ENCODE measurements around the gene POU3F2. TPM values are rescaled to one million over a fixed set of nuclear protein-coding genes. Genes with fewer than 3 reads are reported as not detected.

Gene POU3F2
- total RNA-seq, 2 experiments from 2014 or later, result not detected

DNA sequence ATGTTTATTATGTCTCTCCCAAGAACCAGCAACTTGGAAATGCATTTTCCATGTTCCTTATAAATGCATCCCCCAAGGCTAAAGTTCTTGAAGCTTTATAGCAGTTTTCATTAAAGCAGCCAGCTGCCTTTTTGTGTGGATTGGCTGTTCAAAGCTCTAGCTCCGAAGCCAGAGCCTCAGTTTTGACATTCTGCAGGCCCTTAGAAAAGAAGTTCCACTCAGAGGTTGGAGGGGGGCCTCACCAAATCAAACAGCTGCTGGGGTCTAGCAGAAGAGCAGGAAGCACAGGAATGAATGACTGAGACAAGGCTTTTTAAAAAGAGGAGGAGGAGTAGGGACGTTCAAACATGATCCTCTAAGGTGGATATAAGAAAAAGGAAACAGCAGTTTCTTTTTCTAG, 4.2 kb upstream of the POU3F2 start:
- no peak overlapping the region for H3K4me3 Mint-ChIP-seq
- intact Hi-C loops (cut with micrococcal nuclease), result loop anchor here (5.0 kb wide), 1 partner anchor 782 kb away; no protein-coding TSS in a partner anchor
- no peak for TF ChIP-seq CTCF (IDR thresholded peaks at IDR 0.05)
- peaks cover 43% of the 10 kb centered on the region for H3K4me1 Mint-ChIP-seq (ENCODE audit: low read depth)
- H3K9me3 Mint-ChIP-seq, result no peaks in the 10 kb centered on the region
- peaks cover 3% of the 10 kb centered on the region for H3K36me3 Mint-ChIP-seq (ENCODE audit: low read depth)
- ATAC-seq, result no peak
- peaks cover 82% of the 10 kb centered on the region for H3K27me3 Mint-ChIP-seq
- CTCF ChIA-PET, result interaction anchor here (1.6 kb wide), 1 partner anchor 15 kb away, joined by 6 read pairs; no protein-coding TSS in a partner anchor
- no peak for DNase-seq
- POLR2A ChIA-PET, result interaction anchor here (1.4 kb wide), 1 partner anchor 13 kb away, joined by 3 read pairs; no protein-coding TSS in a partner anchor
- no peak overlapping the region for H3K27ac Mint-ChIP-seq

DNA sequence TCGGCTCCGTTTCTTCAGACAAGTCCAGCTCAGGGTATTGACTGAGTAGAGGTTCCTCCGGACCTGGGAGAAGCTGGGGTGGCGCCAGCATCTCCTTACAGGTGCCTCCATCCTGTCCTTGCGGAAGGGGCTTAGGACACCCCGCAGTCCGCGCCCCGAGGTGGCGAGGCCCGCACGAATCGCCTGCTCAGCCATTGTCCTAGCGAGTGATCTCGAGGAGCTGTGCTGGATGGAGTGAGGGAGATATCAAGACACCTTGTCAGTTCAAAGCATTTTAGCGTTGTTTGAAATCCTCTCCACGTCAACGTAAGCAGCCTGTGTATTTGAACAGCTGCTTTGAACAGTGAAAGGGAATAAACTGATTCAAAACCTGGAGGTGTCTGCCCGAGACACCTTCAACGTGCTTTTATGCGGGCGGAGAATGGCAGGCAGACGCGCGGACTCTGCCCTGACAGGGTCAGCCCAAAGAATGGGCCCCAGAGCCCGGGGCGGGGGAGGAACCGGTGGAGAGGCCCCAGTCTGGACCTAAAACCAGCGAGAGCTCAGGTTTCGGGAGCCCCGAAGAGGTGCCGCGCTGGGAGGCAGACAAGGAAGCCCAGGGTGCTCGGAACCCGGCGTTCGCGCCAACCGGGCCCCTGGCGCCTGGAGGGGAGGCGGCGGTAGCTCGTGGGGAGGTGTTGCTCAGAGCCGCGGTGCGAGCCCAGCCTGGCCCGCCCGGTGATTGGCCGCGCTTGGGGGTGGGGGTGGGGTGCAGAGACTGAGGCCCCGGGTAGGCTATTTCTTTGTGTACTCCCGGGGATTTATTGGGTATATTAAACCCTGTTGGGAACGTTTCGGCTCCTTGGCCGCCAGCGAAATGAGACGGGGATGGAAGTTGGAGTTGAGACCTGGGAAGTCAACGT, 3.1 kb upstream of the POU3F2 start:
- CTCF ChIA-PET, result interaction anchor here (0.9 to 2.0 kb wide), 4 partner anchors 12 to 1334 kb away, joined by 3 to 6 read pairs (median 4); no protein-coding TSS in a partner anchor
- intact Hi-C loops (cut with micrococcal nuclease), result loop anchor here (5.0 kb wide), 1 partner anchor 781 kb away; no protein-coding TSS in a partner anchor
- H3K27me3 Mint-ChIP-seq, result peaks cover 78% of the 10 kb centered on the region
- no peak for ATAC-seq
- peaks cover 43% of the 10 kb centered on the region for H3K4me1 Mint-ChIP-seq (ENCODE audit: low read depth)
- no peak for TF ChIP-seq CTCF (IDR thresholded peaks at IDR 0.05)
- H3K9me3 Mint-ChIP-seq, result no peaks in the 10 kb centered on the region
- POLR2A ChIA-PET, result interaction anchor here (1.4 kb wide), 1 partner anchor 12 kb away, joined by 3 read pairs; no protein-coding TSS in a partner anchor
- no peak overlapping the region for H3K27ac Mint-ChIP-seq
- no peak for DNase-seq
- peaks cover 3% of the 10 kb centered on the region for H3K36me3 Mint-ChIP-seq (ENCODE audit: low read depth)
- peak overlapping the region; percentile 32 for H3K4me3 Mint-ChIP-seq

DNA sequence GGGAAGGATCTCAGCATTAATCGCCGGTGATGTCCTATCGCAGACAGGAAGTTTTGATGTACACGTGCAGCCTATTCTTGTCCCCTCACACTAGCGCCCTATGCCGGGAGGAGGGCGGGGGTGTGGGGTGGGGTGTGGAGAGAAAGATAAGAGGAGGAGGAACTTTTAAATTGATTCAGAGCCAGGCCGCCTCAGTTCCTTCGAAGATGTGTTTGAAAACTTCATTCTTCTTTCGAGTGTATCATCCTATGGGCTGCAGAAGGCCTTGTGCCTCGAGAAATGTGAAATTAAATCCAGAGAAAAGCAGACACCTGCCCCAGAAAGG, 2.5 kb upstream of the POU3F2 start:
- Mint-ChIP-seq H3K36me3 (ENCODE audit: low read depth) (peaks cover 3% of the 10 kb centered on the region), H3K9me3 (no peaks in the 10 kb centered on the region), H3K27ac (no peak overlapping the region), H3K4me1 (ENCODE audit: low read depth) (peaks cover 44% of the 10 kb centered on the region), H3K4me3 (peak overlapping the region; percentile 18), H3K27me3 (peaks cover 79% of the 10 kb centered on the region)
- POLR2A ChIA-PET, result no interaction called here
- DNase-seq, result no peak
- intact Hi-C loops (cut with micrococcal nuclease), result loop anchor here (5.0 kb wide), 1 partner anchor 780 kb away; no protein-coding TSS in a partner anchor
- no peak for ATAC-seq
- TF ChIP-seq CTCF (IDR thresholded peaks at IDR 0.05), result no peak
- CTCF ChIA-PET, result interaction anchor here (1.3 to 2.0 kb wide), 2 partner anchors 15 to 1335 kb away, joined by 4 read pairs; no protein-coding TSS in a partner anchor

GRCh38 chr6:98832284-98833056, 1.9 kb upstream of the POU3F2 start:
- POLR2A ChIA-PET, result no interaction called here
- Mint-ChIP-seq H3K27ac (no peak overlapping the region), H3K4me1 (ENCODE audit: low read depth) (peaks cover 44% of the 10 kb centered on the region), H3K36me3 (ENCODE audit: low read depth) (peaks cover 3% of the 10 kb centered on the region), H3K27me3 (peaks cover 78% of the 10 kb centered on the region), H3K4me3 (peak overlapping the region; percentile 75), H3K9me3 (no peaks in the 10 kb centered on the region)
- no peak for ATAC-seq
- no peak for DNase-seq
- TF ChIP-seq CTCF (IDR thresholded peaks at IDR 0.05), result no peak
- intact Hi-C loops (cut with micrococcal nuclease), result loop anchor here (5.0 kb wide), 1 partner anchor 780 kb away; no protein-coding TSS in a partner anchor
- CTCF ChIA-PET, result interaction anchor here (1.4 to 2.0 kb wide), 2 partner anchors 13 to 14 kb away, joined by 4 to 5 read pairs; no protein-coding TSS in a partner anchor
